Urothelium cell line (cell line): ENCODE measurements around the gene EFCAB6.
A peak's percentile ranks its signal among the peaks of the same experiment; 100 is the strongest.

Source experiments
- DNase-seq: peaks from one replicate; pipeline ENCODE4 v3.0.0; 2011; ENCODE audit warnings: low spot score, mixed read lengths
- FAIRE-seq: peaks from 2 replicates; lab custom pipeline; 2011; peaks lifted over from hg19 to GRCh38; lab: Jason Lieb, UNC

EFCAB6 gene

GRCh38 chr22:43555561-43556515, 256.3 kb downstream of the EFCAB6 start:
- no peak for DNase-seq
- no peak for FAIRE-seq

GRCh38 chr22:43554694-43555365, 257.3 kb downstream of the EFCAB6 start:
- no peak for FAIRE-seq
- DNase-seq, result no peak

DNA sequence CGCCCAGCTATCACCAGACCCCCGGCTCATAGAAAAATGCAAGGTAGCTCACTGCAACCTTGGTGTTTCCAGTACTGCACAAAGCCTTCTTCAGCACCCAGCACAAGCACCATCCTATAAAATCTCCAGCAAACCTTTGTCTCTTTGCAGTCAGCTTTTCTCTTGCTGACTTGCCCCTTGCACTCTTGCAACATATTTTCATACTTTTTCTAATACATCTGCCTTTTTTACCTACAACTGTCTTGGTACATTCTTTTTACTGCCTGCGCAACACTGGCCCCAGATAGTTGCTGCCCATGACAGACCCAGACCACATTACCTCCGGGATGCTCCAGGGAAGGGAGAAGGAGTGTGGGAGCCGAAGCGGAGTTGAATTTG, 257.9 kb downstream of the EFCAB6 start:
- DNase-seq (no peak), FAIRE-seq (no peak)

- no peak for DNase-seq
- no peak for FAIRE-seq
These were observed 258.4 kb downstream of the EFCAB6 start for GRCh38 chr22:43553451-43554258.

- no peak for FAIRE-seq
- DNase-seq, result no peak
These were observed 261.4 kb downstream of the EFCAB6 start for GRCh38 chr22:43550672-43551071.

DNA sequence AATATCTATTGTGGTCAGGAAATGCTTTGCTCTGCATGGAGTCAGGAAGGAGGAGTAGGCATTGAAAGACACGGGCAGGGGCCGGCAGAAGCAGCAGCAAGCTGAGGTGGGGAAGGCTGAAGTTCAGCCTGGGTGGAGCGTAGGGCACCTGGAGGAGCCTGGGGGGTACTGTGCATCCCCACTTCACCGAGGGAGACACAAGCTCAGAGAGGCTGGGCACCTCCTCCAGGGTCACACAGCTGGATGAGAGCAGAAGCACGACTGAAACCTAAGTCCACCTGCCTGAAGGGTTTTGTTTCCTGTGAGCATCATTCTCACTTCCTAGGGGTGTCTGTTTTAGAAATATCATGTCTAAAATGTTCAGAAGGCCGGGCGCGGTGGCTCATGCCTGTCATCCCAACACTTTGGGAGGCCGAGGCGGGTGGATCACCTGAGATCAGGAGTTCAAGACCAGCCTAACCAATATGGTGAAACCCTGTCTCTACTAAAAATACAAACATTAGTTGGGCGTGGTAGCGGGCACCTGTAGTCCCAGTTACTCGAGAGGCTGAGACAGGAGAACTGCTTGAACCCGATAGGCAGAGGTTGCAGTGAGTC, 262.0 kb downstream of the EFCAB6 start:
- FAIRE-seq, result no peak
- DNase-seq, result no peak

GRCh38 chr22:43546186-43546585, 265.9 kb downstream of the EFCAB6 start:
- FAIRE-seq (no peak), DNase-seq (no peak)

DNA sequence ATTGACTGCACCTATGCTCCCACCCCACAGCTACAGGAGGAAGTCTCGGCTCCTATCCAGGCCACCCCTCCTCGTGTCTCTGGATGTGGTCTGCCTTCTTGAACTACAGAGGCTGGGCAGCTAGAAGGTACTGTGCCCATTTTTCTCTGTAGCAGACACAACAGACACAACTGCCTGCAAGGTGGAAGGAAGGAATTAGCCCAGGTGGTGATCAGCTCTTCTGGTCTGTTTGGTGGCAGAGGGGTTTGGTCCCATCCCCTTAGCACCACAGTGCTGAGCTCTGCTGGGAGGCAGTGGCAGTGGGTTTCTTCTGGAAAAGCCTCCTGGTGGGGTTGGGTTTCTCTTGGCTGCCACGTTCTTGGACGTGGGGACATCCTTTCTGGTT, 267.8 kb downstream of the EFCAB6 start:
- no peak for DNase-seq
- FAIRE-seq, result no peak

GRCh38 chr22:43543522-43544288, 268.4 kb downstream of the EFCAB6 start:
- FAIRE-seq (no peak), DNase-seq (no peak)

DNA sequence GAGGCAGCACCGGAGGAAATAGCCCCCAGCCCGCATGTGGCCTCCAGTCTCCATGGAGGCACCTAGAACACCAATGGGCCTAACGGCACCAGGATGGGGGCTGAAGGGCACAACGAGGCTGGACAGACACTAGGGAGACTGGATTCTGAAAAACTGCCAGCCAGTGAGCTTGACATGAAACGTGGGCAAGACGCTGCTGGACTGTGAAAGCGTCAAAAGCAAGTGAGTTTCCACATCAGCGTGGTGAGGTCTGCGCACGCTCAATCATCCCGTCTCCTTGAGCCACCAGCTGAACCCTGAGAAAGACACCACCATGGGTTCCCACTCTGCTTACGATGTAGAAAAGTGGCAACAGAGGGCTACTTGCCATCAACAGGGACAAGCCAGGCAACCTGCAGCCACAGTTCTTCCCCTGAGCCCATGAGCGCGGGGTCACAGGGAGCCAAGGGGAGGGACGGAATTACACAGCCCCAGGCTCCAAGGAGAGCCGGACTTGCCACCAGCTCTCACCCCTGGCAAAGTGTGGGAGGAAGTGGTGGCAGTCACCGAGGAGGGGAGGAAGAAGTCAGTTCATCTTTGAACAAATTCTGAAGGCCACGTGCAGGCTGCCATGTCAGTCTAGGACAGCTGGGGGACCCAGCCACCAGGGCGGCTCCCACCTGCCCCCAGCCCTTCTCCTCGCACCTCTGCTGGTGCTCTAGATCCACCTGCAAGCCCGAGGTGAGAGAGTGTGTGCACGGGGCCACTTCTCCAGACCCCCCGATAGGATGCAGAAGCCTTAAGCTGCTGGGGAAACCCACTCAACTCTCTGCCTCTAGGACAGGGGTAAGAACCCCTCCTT, 269.2 kb downstream of the EFCAB6 start:
- DNase-seq, result no peak
- FAIRE-seq, result no peak

- DNase-seq (no peak), FAIRE-seq (no peak)
These were observed 270.4 kb downstream of the EFCAB6 start for GRCh38 chr22:43541462-43542407.

GRCh38 chr22:43541022-43541421, 271.1 kb downstream of the EFCAB6 start:
- no peak for DNase-seq
- FAIRE-seq, result no peak

- no peak for FAIRE-seq
- DNase-seq, result no peak
These were observed 271.6 kb downstream of the EFCAB6 start for GRCh38 chr22:43540529-43540923.

DNA sequence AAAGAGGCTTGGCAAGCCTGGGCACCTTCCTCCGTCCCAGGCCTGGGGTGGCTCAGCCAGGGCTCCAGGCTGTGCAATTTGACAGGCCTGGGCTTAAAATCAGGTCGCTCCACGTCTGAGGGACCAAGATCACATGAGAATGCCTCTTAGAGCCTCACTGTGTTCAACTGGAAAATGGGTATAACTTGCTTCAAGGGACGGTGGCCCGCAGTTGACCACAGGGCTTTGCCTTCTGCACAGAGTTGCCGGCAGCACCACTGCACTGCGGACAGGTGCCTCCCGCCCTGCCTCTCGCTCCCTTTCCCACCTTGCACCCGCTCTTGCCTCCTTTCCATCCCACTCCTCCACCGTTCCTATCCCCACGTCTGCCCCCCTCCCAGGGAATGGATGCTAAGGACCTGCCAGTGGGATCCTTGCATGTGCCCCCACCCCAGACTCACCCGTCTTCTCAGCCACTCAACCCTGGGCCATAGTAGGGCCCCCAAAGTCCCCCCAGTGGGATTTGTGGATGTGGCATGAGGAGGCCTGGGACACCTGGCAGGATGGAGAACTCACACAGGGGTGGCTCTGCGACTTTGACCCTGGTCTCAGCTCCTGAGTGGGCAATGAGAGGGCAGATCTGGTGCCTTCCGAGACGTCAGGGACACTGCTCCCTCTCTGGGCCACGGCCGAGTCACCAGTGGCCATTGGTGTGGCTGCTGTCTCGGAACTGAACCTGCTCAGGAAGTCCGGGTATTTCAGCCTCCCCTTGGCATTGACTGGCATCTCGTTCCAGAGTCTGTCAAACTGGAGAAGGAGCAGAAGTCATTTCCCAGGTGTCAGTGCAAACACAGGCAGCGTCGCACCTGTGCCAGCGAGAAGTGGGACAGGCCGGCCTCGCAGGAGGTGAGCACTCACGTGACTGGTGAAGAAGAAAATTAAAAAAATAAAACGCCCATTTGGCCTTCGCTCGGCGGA, 272.3 kb downstream of the EFCAB6 start:
- FAIRE-seq (no peak), DNase-seq (no peak)

DNA sequence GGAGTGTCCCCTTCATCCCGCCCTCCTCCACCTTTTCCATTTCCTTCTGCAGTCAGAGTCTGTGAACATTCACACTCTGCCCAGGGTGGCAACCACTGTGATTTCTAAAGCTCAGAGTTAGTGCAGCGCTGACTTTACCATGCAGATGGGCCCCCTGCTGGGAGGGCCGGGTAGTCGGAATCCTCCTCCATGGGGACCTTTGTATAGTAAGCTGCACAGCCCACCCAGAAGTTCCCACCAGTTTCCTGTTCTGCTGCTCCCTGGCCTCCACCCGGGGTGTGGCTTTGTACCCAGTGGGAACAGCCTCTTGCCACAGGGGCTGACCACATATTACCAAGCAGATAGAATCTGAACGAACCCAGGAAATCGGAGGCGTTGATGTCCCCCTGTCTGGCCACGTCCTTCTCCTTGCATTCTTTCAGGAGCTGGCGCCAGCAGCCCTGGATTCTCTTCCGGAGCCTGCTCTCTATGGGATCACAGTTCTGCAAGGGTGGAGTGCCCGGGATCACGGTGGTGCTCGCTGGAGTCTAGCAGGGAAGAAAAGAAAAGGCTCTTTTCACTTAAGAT, 275.0 kb downstream of the EFCAB6 start:
- FAIRE-seq (no peak), DNase-seq (peak; percentile 39)

DNA sequence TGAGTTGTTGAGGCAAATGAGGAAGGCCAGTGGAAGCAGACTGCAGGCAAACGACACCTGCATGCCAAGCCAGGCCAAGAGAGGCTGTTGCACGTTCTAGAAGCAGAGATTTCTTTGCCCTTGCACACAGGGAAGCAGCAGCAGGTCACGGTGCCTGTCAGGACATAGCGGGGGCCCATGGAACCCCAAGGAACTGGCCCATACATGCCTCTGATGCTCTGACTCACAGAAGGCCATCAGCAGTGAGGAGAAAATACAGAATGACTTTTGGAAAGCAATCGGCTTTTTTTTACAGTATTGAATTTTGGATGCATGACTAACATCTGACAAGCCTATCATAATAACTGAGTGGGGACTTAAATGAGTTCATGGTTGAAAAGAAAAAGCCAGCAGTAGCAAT, 276.4 kb downstream of the EFCAB6 start:
- DNase-seq (no peak), FAIRE-seq (no peak)

DNA sequence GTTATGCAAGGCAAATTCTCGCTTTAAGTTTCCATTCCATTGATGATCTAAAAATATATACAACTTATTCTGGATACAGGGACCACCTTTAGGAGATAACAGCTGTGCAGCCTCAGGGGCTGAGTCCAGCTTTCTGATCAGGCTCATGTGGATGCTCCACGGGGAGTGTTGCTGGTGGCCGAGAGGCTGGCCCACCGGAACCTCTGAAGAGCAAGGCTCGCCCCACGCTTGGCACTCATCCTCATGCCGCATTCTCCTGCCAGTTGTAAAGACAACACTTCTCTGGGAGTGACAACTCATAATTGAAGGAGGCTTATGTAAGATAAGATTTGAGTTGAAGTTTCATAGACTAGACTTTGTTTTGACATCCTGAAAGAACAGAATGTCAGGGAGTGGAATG, 276.8 kb downstream of the EFCAB6 start:
- no peak for DNase-seq
- FAIRE-seq, result no peak
